Thoracic aorta endothelial cell (primary cell): ENCODE data around the gene EVL. TPM values are rescaled to one million over a fixed set of nuclear protein-coding genes. Genes with fewer than 3 reads are reported as not detected.

Source experiments
- small RNA-seq: library from RNA; depleted of rRNA; stranded (forward); fragments of <200 nt; gene quantifications from one replicate; pipeline ENCODE3, GENCODE V24; 2012
- total RNA-seq: library from RNA; depleted of rRNA; stranded (reverse); fragments of >200 nt; gene quantifications from 2 replicates; pipeline ENCODE4 v1.2.3, GENCODE V29; 2012

The EVL gene
- 18.9 and 24.2 TPM in 2 replicates for total RNA-seq

GRCh38 chr14:100065111-100065871, at the start of gene EVL:
EVL (plus strand) TSS chr14:100065422; CDS start chr14:100065501, 79 bp downstream.

GRCh38 chr14:100159094-100159864, 94.1 kb downstream of the EVL start, which contains the start of gene DEGS2:
DEGS2 (minus strand) TSS chr14:100159645; CDS start chr14:100159587, 58 bp downstream.

Small RNAs within 50 kb of the gene (small RNA-seq; reads per million reads assigned to genes)
- not detected for gene MIR151B
- gene MIR342 = 2,183 reads per million, percentile 100 among the genes with 10 or more reads in this experiment

Other genes with a start within 250 kb of the EVL start
- gene DEGS2, start 94.2 kb downstream of the EVL start, total RNA-seq = under 0.01 TPM in 1 of 2 replicates, not detected in the other
- 62.8 and 75.8 TPM in 2 replicates for gene YY1, start 173.7 kb downstream of the EVL start, total RNA-seq
- 35.8 TPM in 2 replicates for gene SLC25A29, start 241.0 kb downstream of the EVL start, total RNA-seq